Endothelial cell of umbilical vein (primary cell): ENCODE results near the gene PPP1R1A. TPM values are rescaled to one million over a fixed set of nuclear protein-coding genes. Genes with fewer than 3 reads are reported as not detected.

Experiments used
- BruUV-seq: library from RNA; stranded (reverse); fragments of 400-500 nt; replicated peaks from 2 replicates; lab custom pipeline; 2021; lab: Mats Ljungman, UMichigan
- CTCF ChIA-PET: fragments of 300-600, 350-600 bp; sonication (Branson Sonifier 250); formaldehyde crosslinking; loops from one replicate; lab custom pipeline; 2021; ENCODE audit warnings: antibody characterized with exemption, inconsistent platforms; lab: Charles Lee
- POLR2A ChIA-PET: fragments of 300-600, 350-600 bp; sonication (Branson Sonifier 250); formaldehyde crosslinking; loops from one replicate; lab custom pipeline; 2021; ENCODE audit warnings: antibody characterized with exemption, inconsistent platforms; lab: Charles Lee
- DNase-seq: peaks from one replicate; pipeline ENCODE4 v3.0.0-alpha.2; 2011; ENCODE audit warnings: low read depth, low spot score
- FAIRE-seq: peaks from 2 replicates; lab custom pipeline; 2011; peaks lifted over from hg19 to GRCh38; lab: Jason Lieb, UNC
- H2AFZ ChIP-seq: 2 replicates; pipeline ENCODE4 v1.6.0; 2012; ENCODE audit warnings: low read depth, low read length, control low read depth, inconsistent platforms
- H3K27ac ChIP-seq: 2 replicates; pipeline ENCODE4 v1.5.1; 2011; ENCODE audit warnings: low read depth, mild to moderate bottlenecking, control low read depth, low read length, moderate library complexity; ENCODE audit not compliant: insufficient read depth
- H3K27me3 ChIP-seq, 2 experiments: 2 replicates each; pipeline versions ENCODE4 v1.6.0 to v1.6.1; 2011; ENCODE audit warnings: low read length in 2 of 2, mixed read lengths in 1 of 2; ENCODE audit not compliant: control insufficient read depth in 2 of 2, insufficient read depth in 2 of 2
- H3K36me3 ChIP-seq, 2 experiments: 2 replicates in 1 of 2; 3 replicates in 1 of 2; pipeline ENCODE4 v1.5.1; 2011; ENCODE audit warnings: low read length in 2 of 2, mild to moderate bottlenecking in 1 of 2, moderate library complexity in 1 of 2; ENCODE audit not compliant: control insufficient read depth in 2 of 2, insufficient read depth in 2 of 2; ENCODE audit errors: extremely low read depth in 1 of 2
- H3K4me1 ChIP-seq: 3 replicates; pipeline ENCODE4 v1.5.1; 2011; ENCODE audit warnings: mild to moderate bottlenecking, low read length; ENCODE audit not compliant: control insufficient read depth, insufficient read depth; ENCODE audit errors: extremely low read depth
- H3K4me2 ChIP-seq: 2 replicates; pipeline ENCODE4 v1.6.1; 2011; ENCODE audit warnings: low read length, control low read depth, mixed read lengths; ENCODE audit not compliant: insufficient read depth
- H3K4me3 ChIP-seq, 3 experiments: fragments of 200-600 bp in 1 of 3; sonication (generic), shearing (Covaris generic) in 1 of 3; replicated peaks in 1 of 3; 2 replicates each; pipeline ENCODE4 v1.5.1; 2011 to 2016; ENCODE audit warnings: control low read depth in 3 of 3, low read length in 3 of 3, mild to moderate bottlenecking in 2 of 3, inconsistent platforms in 1 of 3, low read depth in 1 of 3, moderate library complexity in 1 of 3; ENCODE audit not compliant: insufficient read depth in 1 of 3
- H3K79me2 ChIP-seq: 2 replicates; pipeline ENCODE4 v1.6.0; 2012; ENCODE audit warnings: low read length, inconsistent platforms; ENCODE audit not compliant: control insufficient read depth, insufficient read depth
- H3K9ac ChIP-seq: replicated peaks from 2 replicates; pipeline ENCODE3; 2011; ENCODE audit warnings: low read length, control low read depth; ENCODE audit not compliant: insufficient read depth; ENCODE audit errors: extremely low read depth
- H3K9me1 ChIP-seq: replicated peaks from 3 replicates; pipeline ENCODE4 v1.6.0; 2011; ENCODE audit warnings: mild to moderate bottlenecking, low read length; ENCODE audit not compliant: control insufficient read depth, insufficient read depth; ENCODE audit errors: extremely low read depth
- H3K9me3 ChIP-seq: replicated peaks from 2 replicates; pipeline ENCODE4 v1.5.1; 2012; ENCODE audit warnings: low read length, inconsistent platforms; ENCODE audit not compliant: control insufficient read depth, insufficient read depth
- H4K20me1 ChIP-seq: replicated peaks from 2 replicates; pipeline ENCODE3; 2011; ENCODE audit warnings: mild to moderate bottlenecking, low read length; ENCODE audit not compliant: control insufficient read depth, insufficient read depth; ENCODE audit errors: extremely low read depth
- CTCF ChIP-seq, 2 donors: IDR thresholded peaks; 1 replicate in 1 of 2; 2 replicates in 1 of 2; pipeline ENCODE4 v1.5.1; 2011; ENCODE audit warnings: low read length in 2 of 2, mild to moderate bottlenecking in 2 of 2, moderate library complexity in 2 of 2, control low read depth in 1 of 2, inconsistent platforms in 1 of 2, low read depth in 1 of 2; ENCODE audit not compliant: insufficient read depth in 1 of 2; ENCODE audit errors: extremely low read depth in 1 of 2
- EZH2 ChIP-seq: IDR thresholded peaks from 2 replicates; pipeline ENCODE4 v1.6.1; 2012; ENCODE audit warnings: borderline replicate concordance, low read depth, mild to moderate bottlenecking, moderate library complexity, low read length, inconsistent platforms; ENCODE audit not compliant: severe bottlenecking
- FOS ChIP-seq: IDR thresholded peaks from 2 replicates; pipeline ENCODE4 v1.6.1; 2011; ENCODE audit warnings: mild to moderate bottlenecking, low read length, moderate library complexity, borderline replicate concordance; ENCODE audit not compliant: insufficient read depth
- GATA2 ChIP-seq: IDR thresholded peaks from 2 replicates; pipeline ENCODE4 v1.7.0; 2011; ENCODE audit warnings: low read depth, mild to moderate bottlenecking, moderate library complexity, mixed read lengths, low read length; ENCODE audit not compliant: insufficient read length, insufficient read depth
- JUN ChIP-seq: IDR thresholded peaks from 2 replicates; pipeline ENCODE4 v1.6.1; 2011; ENCODE audit warnings: borderline replicate concordance, low read depth; ENCODE audit not compliant: insufficient read length, insufficient read depth
- MAX ChIP-seq: IDR thresholded peaks from 2 replicates; pipeline ENCODE4 v1.6.1; 2011; ENCODE audit not compliant: insufficient read depth, insufficient read length
- MYC ChIP-seq: IDR thresholded peaks from one replicate; pipeline ENCODE4 v1.6.1; 2011; ENCODE audit warnings: mild to moderate bottlenecking, low read depth, low read length
- POLR2A ChIP-seq: IDR thresholded peaks from 2 replicates; pipeline ENCODE4 v1.6.1; 2012; ENCODE audit warnings: low read depth, mild to moderate bottlenecking, control low read depth, low read length
- POLR2AphosphoS5 ChIP-seq: IDR thresholded peaks from 2 replicates; pipeline ENCODE4 v1.6.1; 2012; ENCODE audit warnings: low read depth, mild to moderate bottlenecking, control low read depth, low read length, moderate library complexity; ENCODE audit not compliant: insufficient read depth
- dilution Hi-C: fragments of 300-500 bp; cut with MboI; formaldehyde crosslinking; loops from one replicate; pipeline ENCODE4 v1.15.0; 2019; ENCODE audit warnings: low sequenced_read_pairs; ENCODE audit not compliant: extremely low pct_ligation_motif_present
- intact Hi-C: fragments of 100-400 bp; cut with micrococcal nuclease; formaldehyde crosslinking; loops from one replicate; pipeline ENCODE4 v1.10.0; 2022
- polyA plus RNA-seq, 4 experiments: library from polyadenylated mRNA; depleted of rRNA in 3 of 4; stranded (reverse) in 3 of 4; unstranded in 1 of 4; fragments of >200 nt; gene quantifications; 2 replicates each; pipeline versions ENCODE4 v1.2.1 to v1.2.3, GENCODE V29; 2011 to 2012; ENCODE audit warnings: missing spikeins in 1 of 4
- total RNA-seq: library from RNA; stranded (reverse); gene quantifications from 2 replicates; pipeline ENCODE4 v1.2.3, GENCODE V29; 2021

PPP1R1A gene
- total and polyA plus RNA-seq, 2 donors (not counting 3 experiments of a cell fraction or from before 2014, with no cell fraction given) = not detected

DNA sequence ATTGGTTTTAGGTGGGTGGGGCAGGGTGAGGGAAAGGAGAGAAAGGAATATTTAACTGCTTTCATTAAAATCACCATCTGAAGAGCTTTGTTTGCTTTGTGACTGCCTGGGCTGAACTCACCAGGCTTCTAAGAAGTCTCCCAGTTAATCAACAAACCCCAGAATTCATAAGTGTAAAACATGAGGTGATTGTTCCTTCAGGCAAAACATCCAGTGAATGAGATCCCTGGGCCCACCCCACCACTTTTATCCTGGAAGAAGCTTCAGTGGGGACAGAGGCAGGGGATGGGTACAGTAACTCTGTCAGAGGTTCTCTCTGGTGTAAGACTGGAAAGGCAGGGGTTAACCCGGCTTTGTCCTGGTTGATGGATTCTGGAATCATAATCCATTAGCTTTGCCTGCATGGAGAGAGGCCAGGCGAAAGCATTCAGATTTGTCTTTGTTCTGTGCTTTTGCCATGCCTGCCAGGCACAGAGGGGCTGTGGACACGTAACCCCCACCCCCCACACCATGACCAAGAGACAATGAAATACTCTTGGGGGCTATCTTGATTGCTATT, 22.4 kb downstream of the PPP1R1A start:
- H3K9ac ChIP-seq = no peak overlapping the region
- TF ChIP-seq EZH2 (no peak), MYC (no peak), JUN (no peak), GATA2 (no peak), CTCF (IDR thresholded peaks at IDR 0.05; ENCODE audit: extremely low read depth in 1 of 2, insufficient read depth in 1 of 2, low read depth in 1 of 2, low read length in 2 of 2) (no peak), POLR2AphosphoS5 (no peak), MAX (no peak), FOS (no peak), POLR2A (no peak)
- no peaks in the 10 kb centered on the region for H3K9me3 ChIP-seq
- H3K4me1 ChIP-seq = no peaks in the 10 kb centered on the region
- DNase-seq (no peak), FAIRE-seq (no peak)
- H2AFZ ChIP-seq = no peak overlapping the region
- H3K79me2 ChIP-seq = no peaks in the 10 kb centered on the region
- H3K4me2 ChIP-seq = no peak overlapping the region
- peaks cover 19 to 26% of the 10 kb centered on the region in 2 experiments for H3K27me3 ChIP-seq
- ChIA-PET POLR2A (no interaction called here), CTCF (interaction anchor here (1.4 to 5.1 kb wide), 2 partner anchors 12 to 39 kb away, joined by 7 to 30 read pairs; no protein-coding TSS in a partner anchor)
- dilution Hi-C loops (no loop called here), intact Hi-C loops (no loop called here)
- H4K20me1 ChIP-seq = no peaks in the 10 kb centered on the region
- H3K27ac ChIP-seq = no peak overlapping the region
- no peaks in the 10 kb centered on the region for H3K9me1 ChIP-seq
- H3K36me3 ChIP-seq = no peaks in the 10 kb centered on the region
- H3K4me3 ChIP-seq = no peak overlapping the region
- no TSS peak for BruUV-seq
